ENCODE data around the gene PPP3CA.

- TF ChIP-seq CTCF (IDR thresholded peaks at IDR 0.05) (no peak), POLR2A (IDR thresholded peaks at IDR 0.05) (no peak)
These were observed 136.2 kb downstream of the PPP3CA start for GRCh38 chr4:101211146-101211553.
